Fibroblast of lung (primary cell): ENCODE results near the gene UPB1.

Source experiments
- EZH2 ChIP-seq: IDR thresholded peaks from 2 replicates; pipeline ENCODE4 v1.5.1; 2012; ENCODE audit warnings: low read length, control low read depth, mild to moderate bottlenecking; ENCODE audit errors: missing control alignments
- TF ChIP-seq, protein P1 (sequence below), 2 donors: IDR thresholded peaks in 1 of 2; conservative IDR thresholded peaks in 1 of 2; 1 replicate in 1 of 2; 2 replicates in 1 of 2; pipeline ENCODE4 v1.5.1; 2011 to 2012; ENCODE audit warnings: low read length in 2 of 2, control low read depth in 1 of 2, inconsistent platforms in 1 of 2, low read depth in 1 of 2, mild to moderate bottlenecking in 1 of 2

- TF ChIP-seq, protein P1, sequence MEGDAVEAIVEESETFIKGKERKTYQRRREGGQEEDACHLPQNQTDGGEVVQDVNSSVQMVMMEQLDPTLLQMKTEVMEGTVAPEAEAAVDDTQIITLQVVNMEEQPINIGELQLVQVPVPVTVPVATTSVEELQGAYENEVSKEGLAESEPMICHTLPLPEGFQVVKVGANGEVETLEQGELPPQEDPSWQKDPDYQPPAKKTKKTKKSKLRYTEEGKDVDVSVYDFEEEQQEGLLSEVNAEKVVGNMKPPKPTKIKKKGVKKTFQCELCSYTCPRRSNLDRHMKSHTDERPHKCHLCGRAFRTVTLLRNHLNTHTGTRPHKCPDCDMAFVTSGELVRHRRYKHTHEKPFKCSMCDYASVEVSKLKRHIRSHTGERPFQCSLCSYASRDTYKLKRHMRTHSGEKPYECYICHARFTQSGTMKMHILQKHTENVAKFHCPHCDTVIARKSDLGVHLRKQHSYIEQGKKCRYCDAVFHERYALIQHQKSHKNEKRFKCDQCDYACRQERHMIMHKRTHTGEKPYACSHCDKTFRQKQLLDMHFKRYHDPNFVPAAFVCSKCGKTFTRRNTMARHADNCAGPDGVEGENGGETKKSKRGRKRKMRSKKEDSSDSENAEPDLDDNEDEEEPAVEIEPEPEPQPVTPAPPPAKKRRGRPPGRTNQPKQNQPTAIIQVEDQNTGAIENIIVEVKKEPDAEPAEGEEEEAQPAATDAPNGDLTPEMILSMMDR (conservative IDR thresholded peaks at IDR 0.05 in 1 of 2, IDR thresholded peaks at IDR 0.05 in 1 of 2; ENCODE audit: low read depth in 1 of 2, low read length in 2 of 2) = no peak
- no peak for TF ChIP-seq EZH2
Observed at GRCh38 chr22:24451162-24451561, 44.0 kb upstream of the UPB1 start.
